Ishikawa (cell line): ENCODE measurements around the gene PPP1R13B.

Experiments used
- CEBPB ChIP-seq: IDR thresholded peaks from 2 replicates; pipeline ENCODE4 v1.6.1; 2012
- CREB1 ChIP-seq: IDR thresholded peaks from 2 replicates; pipeline ENCODE4 v1.6.1; 2012; ENCODE audit warnings: low read depth
- EGR1 ChIP-seq: IDR thresholded peaks from 2 replicates; pipeline ENCODE4 v1.6.1; 2012
- EP300 ChIP-seq: IDR thresholded peaks from 2 replicates; pipeline ENCODE4 v1.6.1; 2012; ENCODE audit warnings: borderline replicate concordance
- FOXM1 ChIP-seq: IDR thresholded peaks from 2 replicates; pipeline ENCODE4 v1.6.1; 2012; ENCODE audit warnings: low read depth, borderline replicate concordance
- NFIC ChIP-seq: IDR thresholded peaks from 2 replicates; pipeline ENCODE4 v1.6.1; 2012
- RAD21 ChIP-seq: IDR thresholded peaks from 2 replicates; pipeline ENCODE4 v1.6.1; 2012; ENCODE audit warnings: low read depth
- TAF1 ChIP-seq: IDR thresholded peaks from 2 replicates; pipeline ENCODE4 v1.6.1; 2012; ENCODE audit warnings: low read depth, mild to moderate bottlenecking
- TCF12 ChIP-seq: IDR thresholded peaks from 2 replicates; pipeline ENCODE4 v1.6.1; 2012; ENCODE audit warnings: low read depth
- TEAD4 ChIP-seq: IDR thresholded peaks from 2 replicates; pipeline ENCODE4 v1.6.1; 2012
- YY1 ChIP-seq: IDR thresholded peaks from 2 replicates; pipeline ENCODE4 v1.6.1; 2012; ENCODE audit warnings: low read depth
- ZBTB7A ChIP-seq: IDR thresholded peaks from 2 replicates; pipeline ENCODE4 v1.6.1; 2012; ENCODE audit warnings: low read depth
- TF ChIP-seq, protein P1 (sequence below): IDR thresholded peaks from 2 replicates; pipeline ENCODE4 v1.6.1; 2012; ENCODE audit warnings: low read depth, mild to moderate bottlenecking
- TF ChIP-seq, protein P2 (sequence below): IDR thresholded peaks from 2 replicates; pipeline ENCODE4 v1.6.1; 2012
- TF ChIP-seq, protein P3 (sequence below): IDR thresholded peaks from 2 replicates; pipeline ENCODE4 v1.6.1; 2012

Gene PPP1R13B, protein sequence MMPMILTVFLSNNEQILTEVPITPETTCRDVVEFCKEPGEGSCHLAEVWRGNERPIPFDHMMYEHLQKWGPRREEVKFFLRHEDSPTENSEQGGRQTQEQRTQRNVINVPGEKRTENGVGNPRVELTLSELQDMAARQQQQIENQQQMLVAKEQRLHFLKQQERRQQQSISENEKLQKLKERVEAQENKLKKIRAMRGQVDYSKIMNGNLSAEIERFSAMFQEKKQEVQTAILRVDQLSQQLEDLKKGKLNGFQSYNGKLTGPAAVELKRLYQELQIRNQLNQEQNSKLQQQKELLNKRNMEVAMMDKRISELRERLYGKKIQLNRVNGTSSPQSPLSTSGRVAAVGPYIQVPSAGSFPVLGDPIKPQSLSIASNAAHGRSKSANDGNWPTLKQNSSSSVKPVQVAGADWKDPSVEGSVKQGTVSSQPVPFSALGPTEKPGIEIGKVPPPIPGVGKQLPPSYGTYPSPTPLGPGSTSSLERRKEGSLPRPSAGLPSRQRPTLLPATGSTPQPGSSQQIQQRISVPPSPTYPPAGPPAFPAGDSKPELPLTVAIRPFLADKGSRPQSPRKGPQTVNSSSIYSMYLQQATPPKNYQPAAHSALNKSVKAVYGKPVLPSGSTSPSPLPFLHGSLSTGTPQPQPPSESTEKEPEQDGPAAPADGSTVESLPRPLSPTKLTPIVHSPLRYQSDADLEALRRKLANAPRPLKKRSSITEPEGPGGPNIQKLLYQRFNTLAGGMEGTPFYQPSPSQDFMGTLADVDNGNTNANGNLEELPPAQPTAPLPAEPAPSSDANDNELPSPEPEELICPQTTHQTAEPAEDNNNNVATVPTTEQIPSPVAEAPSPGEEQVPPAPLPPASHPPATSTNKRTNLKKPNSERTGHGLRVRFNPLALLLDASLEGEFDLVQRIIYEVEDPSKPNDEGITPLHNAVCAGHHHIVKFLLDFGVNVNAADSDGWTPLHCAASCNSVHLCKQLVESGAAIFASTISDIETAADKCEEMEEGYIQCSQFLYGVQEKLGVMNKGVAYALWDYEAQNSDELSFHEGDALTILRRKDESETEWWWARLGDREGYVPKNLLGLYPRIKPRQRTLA

DNA sequence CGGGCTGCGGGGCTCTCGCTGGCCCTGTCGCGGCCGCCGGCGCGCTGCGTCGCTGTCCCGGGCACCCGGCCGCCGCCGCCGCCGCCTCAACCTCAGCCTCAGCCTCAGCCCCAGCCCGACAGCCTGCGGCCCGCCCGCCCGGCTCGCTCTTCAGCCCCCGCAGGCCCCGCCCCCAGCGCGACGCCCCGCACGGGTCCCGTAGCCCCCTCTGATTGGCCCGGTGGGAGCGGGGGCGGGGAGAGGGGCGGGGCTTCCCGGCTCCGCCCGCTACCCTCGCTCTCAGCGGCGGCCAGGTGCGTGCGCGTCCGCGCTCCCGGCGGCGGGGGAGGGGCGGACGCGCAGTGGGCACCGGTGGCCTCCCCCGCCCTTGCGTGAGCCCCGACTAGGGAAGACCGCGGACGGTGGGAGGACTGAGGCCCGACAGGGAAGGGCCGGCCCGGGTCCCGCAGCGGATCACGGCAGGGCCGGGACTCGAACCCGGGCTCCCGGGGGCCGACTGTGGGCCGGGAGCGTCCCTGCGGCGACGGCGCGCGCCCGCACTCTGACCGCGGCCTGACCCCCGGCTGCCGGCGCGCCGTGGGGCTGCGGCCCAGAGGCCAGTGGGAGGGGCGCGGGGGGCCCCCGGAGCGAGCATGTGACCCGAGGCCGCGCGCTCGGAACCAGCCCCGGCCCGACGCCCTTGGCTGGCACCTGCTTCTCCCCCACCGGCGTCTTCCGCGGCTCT, at the start of gene PPP1R13B:
Gene PPP1R13B (minus strand): TSS at position 125 of the 724 bp plus-strand sequence. CDS start 268 bp downstream, outside the sequence.
- peak; percentile 54 for TF ChIP-seq EGR1
- TF ChIP-seq CREB1 = no peak
- TF ChIP-seq, protein P1, sequence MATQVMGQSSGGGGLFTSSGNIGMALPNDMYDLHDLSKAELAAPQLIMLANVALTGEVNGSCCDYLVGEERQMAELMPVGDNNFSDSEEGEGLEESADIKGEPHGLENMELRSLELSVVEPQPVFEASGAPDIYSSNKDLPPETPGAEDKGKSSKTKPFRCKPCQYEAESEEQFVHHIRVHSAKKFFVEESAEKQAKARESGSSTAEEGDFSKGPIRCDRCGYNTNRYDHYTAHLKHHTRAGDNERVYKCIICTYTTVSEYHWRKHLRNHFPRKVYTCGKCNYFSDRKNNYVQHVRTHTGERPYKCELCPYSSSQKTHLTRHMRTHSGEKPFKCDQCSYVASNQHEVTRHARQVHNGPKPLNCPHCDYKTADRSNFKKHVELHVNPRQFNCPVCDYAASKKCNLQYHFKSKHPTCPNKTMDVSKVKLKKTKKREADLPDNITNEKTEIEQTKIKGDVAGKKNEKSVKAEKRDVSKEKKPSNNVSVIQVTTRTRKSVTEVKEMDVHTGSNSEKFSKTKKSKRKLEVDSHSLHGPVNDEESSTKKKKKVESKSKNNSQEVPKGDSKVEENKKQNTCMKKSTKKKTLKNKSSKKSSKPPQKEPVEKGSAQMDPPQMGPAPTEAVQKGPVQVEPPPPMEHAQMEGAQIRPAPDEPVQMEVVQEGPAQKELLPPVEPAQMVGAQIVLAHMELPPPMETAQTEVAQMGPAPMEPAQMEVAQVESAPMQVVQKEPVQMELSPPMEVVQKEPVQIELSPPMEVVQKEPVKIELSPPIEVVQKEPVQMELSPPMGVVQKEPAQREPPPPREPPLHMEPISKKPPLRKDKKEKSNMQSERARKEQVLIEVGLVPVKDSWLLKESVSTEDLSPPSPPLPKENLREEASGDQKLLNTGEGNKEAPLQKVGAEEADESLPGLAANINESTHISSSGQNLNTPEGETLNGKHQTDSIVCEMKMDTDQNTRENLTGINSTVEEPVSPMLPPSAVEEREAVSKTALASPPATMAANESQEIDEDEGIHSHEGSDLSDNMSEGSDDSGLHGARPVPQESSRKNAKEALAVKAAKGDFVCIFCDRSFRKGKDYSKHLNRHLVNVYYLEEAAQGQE = no peak
- TF ChIP-seq TEAD4 = no peak
- TF ChIP-seq YY1 = no peak
- no peak for TF ChIP-seq RAD21
- no peak for TF ChIP-seq EP300
- TF ChIP-seq ZBTB7A = no peak
- TF ChIP-seq, protein P2, sequence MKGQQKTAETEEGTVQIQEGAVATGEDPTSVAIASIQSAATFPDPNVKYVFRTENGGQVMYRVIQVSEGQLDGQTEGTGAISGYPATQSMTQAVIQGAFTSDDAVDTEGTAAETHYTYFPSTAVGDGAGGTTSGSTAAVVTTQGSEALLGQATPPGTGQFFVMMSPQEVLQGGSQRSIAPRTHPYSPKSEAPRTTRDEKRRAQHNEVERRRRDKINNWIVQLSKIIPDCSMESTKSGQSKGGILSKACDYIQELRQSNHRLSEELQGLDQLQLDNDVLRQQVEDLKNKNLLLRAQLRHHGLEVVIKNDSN = peak; percentile 66
- TF ChIP-seq, protein P3, sequence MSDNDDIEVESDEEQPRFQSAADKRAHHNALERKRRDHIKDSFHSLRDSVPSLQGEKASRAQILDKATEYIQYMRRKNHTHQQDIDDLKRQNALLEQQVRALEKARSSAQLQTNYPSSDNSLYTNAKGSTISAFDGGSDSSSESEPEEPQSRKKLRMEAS = peak; percentile 65
- TF ChIP-seq CEBPB = no peak
- TF ChIP-seq FOXM1 = no peak
- peak; percentile 65; the same call in 1 of the 2 replicates for TF ChIP-seq TAF1
- no peak for TF ChIP-seq TCF12

DNA sequence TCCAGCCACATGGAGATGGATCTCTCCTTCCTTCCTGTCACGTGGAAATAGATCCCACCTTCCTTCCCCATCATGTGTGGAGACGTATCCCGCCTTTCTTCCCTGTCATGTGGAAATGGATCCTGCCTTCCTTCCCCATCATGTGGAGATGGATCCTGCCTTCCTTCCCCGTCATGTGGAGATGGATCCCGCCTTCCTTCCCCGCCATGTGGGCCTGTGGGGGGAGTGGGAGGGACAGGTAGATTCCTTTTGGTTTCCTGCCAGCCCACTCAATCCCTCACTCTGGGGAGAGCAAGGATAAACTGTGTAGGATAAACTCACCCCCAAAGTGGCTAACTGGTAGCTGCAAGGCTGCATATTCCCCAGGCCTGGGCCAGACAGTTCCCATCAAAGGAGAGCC, 49.2 kb upstream of the PPP1R13B start:
- no peak for TF ChIP-seq CREB1
- no peak for TF ChIP-seq EGR1
- no peak for TF ChIP-seq EP300
- no peak for TF ChIP-seq RAD21
- TF ChIP-seq, protein P1 = no peak
- no peak for TF ChIP-seq TCF12
- TF ChIP-seq CEBPB = no peak
- TF ChIP-seq, protein P3 = no peak
- no peak for TF ChIP-seq ZBTB7A
- TF ChIP-seq YY1 = no peak
- TF ChIP-seq NFIC = no peak
- no peak for TF ChIP-seq FOXM1
- TF ChIP-seq TEAD4 = no peak

DNA sequence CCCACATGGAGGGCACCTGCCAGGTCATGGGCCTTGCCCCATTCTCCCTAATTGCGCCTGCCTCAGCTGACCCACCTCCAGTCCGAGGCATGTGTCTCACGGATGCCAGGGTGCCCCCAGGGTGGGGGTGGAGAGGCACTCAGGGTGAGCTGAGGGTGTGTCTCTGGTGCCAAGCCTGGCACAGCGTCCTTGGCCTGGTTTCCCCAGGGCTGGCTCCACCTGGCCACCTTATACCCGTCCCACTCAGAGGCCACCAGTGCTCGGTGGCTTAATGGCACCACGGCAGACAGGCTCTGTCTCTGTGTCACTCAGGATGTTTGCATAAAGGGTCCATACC, 47.3 kb upstream of the PPP1R13B start:
- TF ChIP-seq TEAD4 (no peak), CEBPB (no peak), YY1 (no peak), TAF1 (no peak), CREB1 (no peak)
- TF ChIP-seq, protein P3 = no peak
- TF ChIP-seq, protein P2 = no peak

DNA sequence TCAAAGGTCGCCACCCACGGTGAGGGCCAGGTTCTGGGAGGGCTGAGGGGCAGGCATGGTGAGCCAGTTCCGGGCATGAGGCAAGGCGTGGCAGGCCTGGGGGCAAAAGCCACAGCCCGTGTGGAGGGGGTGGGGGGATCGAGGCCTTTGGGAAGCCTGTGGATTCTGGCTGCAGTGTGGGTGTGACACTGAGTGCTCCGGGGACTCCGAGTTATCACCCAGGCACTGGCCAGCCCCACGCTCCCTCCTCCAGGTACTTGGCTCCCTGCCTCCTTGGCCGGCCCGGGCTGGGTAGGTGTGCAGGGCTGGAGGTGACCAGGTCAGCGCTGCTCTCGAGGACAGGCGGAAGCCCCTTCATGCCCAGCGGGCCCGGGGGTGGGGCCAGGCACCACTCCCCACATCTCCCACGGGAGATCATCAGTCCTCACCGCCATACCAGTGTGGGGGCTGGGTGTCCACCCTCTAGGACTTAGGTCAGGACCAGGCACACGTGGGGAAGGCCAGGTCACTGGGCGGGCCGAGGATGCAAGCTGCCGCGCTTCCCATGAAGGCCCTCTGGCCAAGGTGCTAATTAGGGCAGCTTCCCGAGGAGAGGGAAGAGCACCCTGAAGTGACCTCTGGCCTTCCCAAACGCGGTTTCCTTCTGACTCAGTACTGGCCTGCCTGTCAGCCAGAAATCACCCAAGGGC, 46.8 kb upstream of the PPP1R13B start:
- no peak for TF ChIP-seq FOXM1
- no peak for TF ChIP-seq ZBTB7A
- TF ChIP-seq YY1 = no peak
- TF ChIP-seq RAD21 = no peak
